H1 (cell line): ENCODE measurements around the gene ALG1. TPM values are rescaled to one million over a fixed set of nuclear protein-coding genes. Genes with fewer than 3 reads are reported as not detected.

Experiments used
- CTCF ChIA-PET: fragments of 300-600 bp; sonication (Branson Sonifier 250); formaldehyde crosslinking; loops from one replicate; lab custom pipeline; 2021; ENCODE audit not compliant: partially characterized antibody; lab: Charles Lee
- POLR2A ChIA-PET: fragments of 300-600 bp; sonication (Branson Sonifier 250); formaldehyde crosslinking; loops from one replicate; lab custom pipeline; 2021; ENCODE audit warnings: inconsistent platforms; ENCODE audit not compliant: partially characterized antibody; lab: Charles Lee
- DNase-seq, 2 experiments: peaks; one replicate each; pipeline versions ENCODE4 v3.0.0 to v3.0.0-alpha.2; 2010 to 2022; ENCODE audit warnings: low spot score in 2 of 2, low read depth in 1 of 2, mixed read lengths in 1 of 2
- FAIRE-seq: peaks from 2 replicates; lab custom pipeline; 2011; peaks lifted over from hg19 to GRCh38; lab: Jason Lieb, UNC
- H2AFZ ChIP-seq: 2 replicates; pipeline ENCODE4 v1.8.1; 2012; ENCODE audit warnings: low read length, inconsistent platforms
- H2AK5ac ChIP-seq: 2 replicates; pipeline ENCODE4 v1.6.1; 2013; ENCODE audit warnings: low read depth, low read length
- H2BK120ac ChIP-seq: replicated peaks from 2 replicates; pipeline ENCODE3; 2013; ENCODE audit warnings: low read depth, low read length, inconsistent platforms
- H2BK12ac ChIP-seq: 2 replicates; pipeline ENCODE4 v1.6.1; 2013; ENCODE audit warnings: low read depth, low read length
- H2BK15ac ChIP-seq: 2 replicates; pipeline ENCODE4 v1.6.1; 2013; ENCODE audit warnings: low read length
- H2BK20ac ChIP-seq: 2 replicates; pipeline ENCODE4 v1.6.1; 2013; ENCODE audit warnings: low read length
- H2BK5ac ChIP-seq: 2 replicates; pipeline ENCODE4 v1.6.1; 2013; ENCODE audit warnings: low read depth, low read length
- H3K14ac ChIP-seq: 2 replicates; pipeline ENCODE4 v1.6.1; 2013; ENCODE audit warnings: inconsistent platforms; ENCODE audit not compliant: insufficient read length
- H3K18ac ChIP-seq: 2 replicates; pipeline ENCODE4 v1.6.1; 2013; ENCODE audit warnings: low read length; ENCODE audit errors: extremely low read depth
- H3K23ac ChIP-seq: 2 replicates; pipeline ENCODE4 v1.6.1; 2013; ENCODE audit warnings: inconsistent platforms; ENCODE audit not compliant: insufficient read length
- H3K23me2 ChIP-seq: 2 replicates; pipeline ENCODE4 v1.6.1; 2013; ENCODE audit warnings: low read depth, low read length
- H3K27ac ChIP-seq: 2 replicates; pipeline ENCODE4 v1.6.1; 2011; ENCODE audit warnings: low read depth, low read length, inconsistent platforms
- H3K27me3 ChIP-seq, 4 experiments: replicated peaks in 1 of 4; 1 replicate in 1 of 4; 2 replicates in 3 of 4; pipeline versions ENCODE4 v1.6.1 to v1.8.1; 2011 to 2013; ENCODE audit warnings: low read length in 3 of 4, mild to moderate bottlenecking in 3 of 4, inconsistent platforms in 2 of 4, mixed read lengths in 2 of 4, moderate library complexity in 1 of 4; ENCODE audit not compliant: control insufficient read depth in 3 of 4, insufficient read depth in 3 of 4; ENCODE audit errors: extremely low read depth in 1 of 4
- H3K36me3 ChIP-seq, 4 experiments: 2 replicates each; pipeline versions ENCODE4 v1.6.1 to v1.8.1; 2011 to 2013; ENCODE audit warnings: mild to moderate bottlenecking in 4 of 4, low read length in 3 of 4, moderate library complexity in 2 of 4, control low read depth in 1 of 4, inconsistent platforms in 1 of 4; ENCODE audit not compliant: insufficient read depth in 4 of 4, control insufficient read depth in 2 of 4
- H3K4ac ChIP-seq: replicated peaks from 2 replicates; pipeline ENCODE3; 2013; ENCODE audit warnings: low read length, low read depth, mixed read lengths, inconsistent platforms; ENCODE audit not compliant: insufficient read length
- H3K4me1 ChIP-seq, 4 experiments: replicated peaks in 1 of 4; 1 replicate in 1 of 4; 2 replicates in 3 of 4; pipeline versions ENCODE4 v1.6.1 to v1.8.1; 2011 to 2013; ENCODE audit warnings: low read length in 3 of 4, inconsistent platforms in 2 of 4, mixed read lengths in 1 of 4; ENCODE audit not compliant: insufficient read depth in 4 of 4, control insufficient read depth in 3 of 4
- H3K4me2 ChIP-seq, 2 experiments: 2 replicates each; pipeline versions ENCODE4 v1.6.1 to v1.8.1; 2011 to 2013; ENCODE audit warnings: low read depth in 2 of 2, low read length in 2 of 2, control low read depth in 1 of 2, inconsistent platforms in 1 of 2, mild to moderate bottlenecking in 1 of 2; ENCODE audit not compliant: insufficient read depth in 1 of 2
- H3K4me3 ChIP-seq, 4 experiments: fragments of 200-600, 300-600 bp in 1 of 4; sonication (generic), shearing (Covaris generic), sonication (Bioruptor Twin) in 1 of 4; 2 replicates each; pipeline versions ENCODE4 v1.5.1 to v1.8.1; 2011 to 2016; ENCODE audit warnings: low read length in 4 of 4, low read depth in 3 of 4, control low read depth in 2 of 4, inconsistent platforms in 2 of 4, mild to moderate bottlenecking in 2 of 4, mixed read lengths in 1 of 4, moderate library complexity in 1 of 4; ENCODE audit not compliant: insufficient read depth in 2 of 4; ENCODE audit errors: extremely low read depth in 1 of 4
- H3K56ac ChIP-seq: replicated peaks from 2 replicates; pipeline ENCODE3; 2013; ENCODE audit warnings: low read depth, mild to moderate bottlenecking, mixed read lengths, low read length, inconsistent platforms; ENCODE audit not compliant: insufficient read length
- H3K79me1 ChIP-seq: 2 replicates; pipeline ENCODE4 v1.6.1; 2013; ENCODE audit warnings: low read depth, low read length, control low read depth
- H3K79me2 ChIP-seq, 2 experiments: 2 replicates each; pipeline versions ENCODE4 v1.6.1 to v1.8.1; 2012 to 2013; ENCODE audit warnings: low read length in 2 of 2, mild to moderate bottlenecking in 2 of 2, inconsistent platforms in 1 of 2; ENCODE audit not compliant: insufficient read depth in 2 of 2, control insufficient read depth in 1 of 2
- H3K9ac ChIP-seq, 4 experiments: replicated peaks in 1 of 4; 1 replicate in 1 of 4; 2 replicates in 3 of 4; pipeline versions ENCODE4 v1.6.1 to v1.8.1; 2011 to 2013; ENCODE audit warnings: low read depth in 3 of 4, low read length in 3 of 4, control low read depth in 2 of 4, mild to moderate bottlenecking in 2 of 4, moderate library complexity in 2 of 4, inconsistent platforms in 1 of 4; ENCODE audit errors: extremely low read depth in 1 of 4
- H3K9me3 ChIP-seq, 2 experiments: 2 replicates each; pipeline versions ENCODE4 v1.6.1 to v1.8.1; 2012 to 2013; ENCODE audit warnings: mild to moderate bottlenecking in 2 of 2, moderate library complexity in 2 of 2, control low read depth in 1 of 2, inconsistent platforms in 1 of 2, low read depth in 1 of 2, low read length in 1 of 2, mixed read lengths in 1 of 2; ENCODE audit not compliant: insufficient read depth in 2 of 2
- H4K20me1 ChIP-seq, 2 experiments: replicated peaks in 1 of 2; 2 replicates each; pipeline versions ENCODE3 to v1.8.1; 2011 to 2013; ENCODE audit warnings: inconsistent platforms in 2 of 2, low read length in 2 of 2, mild to moderate bottlenecking in 1 of 2; ENCODE audit not compliant: insufficient read depth in 2 of 2, control insufficient read depth in 1 of 2
- H4K5ac ChIP-seq: 2 replicates; pipeline ENCODE4 v1.6.1; 2013; ENCODE audit warnings: low read length, low read depth, mixed read lengths, inconsistent platforms; ENCODE audit not compliant: insufficient read length
- H4K8ac ChIP-seq: 2 replicates; pipeline ENCODE4 v1.8.0; 2013; ENCODE audit warnings: mild to moderate bottlenecking, moderate library complexity, low read length, inconsistent platforms; ENCODE audit not compliant: insufficient read depth; ENCODE audit errors: extremely low read depth
- H4K91ac ChIP-seq: replicated peaks from 2 replicates; pipeline ENCODE3; 2013; ENCODE audit warnings: low read length, mixed read lengths, inconsistent platforms; ENCODE audit not compliant: insufficient read length
- HDAC2 ChIP-seq, 2 experiments: fragments of 300-600 bp in 1 of 2; sonication (generic) in 1 of 2; IDR thresholded peaks; 2 replicates each; pipeline ENCODE4 v1.6.1; 2011 to 2012; ENCODE audit warnings: low read depth in 2 of 2, low read length in 2 of 2, mild to moderate bottlenecking in 2 of 2, moderate library complexity in 2 of 2, borderline replicate concordance in 1 of 2, inconsistent platforms in 1 of 2
- KDM1A ChIP-seq: fragments of 200-600, 300-600 bp; sonication (generic); IDR thresholded peaks from 2 replicates; pipeline ENCODE4 v1.7.1; 2016; ENCODE audit warnings: mild to moderate bottlenecking, low read length, borderline replicate concordance
- WGBS, 2 experiments: shearing (Covaris generic) in 1 of 2; methylation state at CpG; one replicate each; pipeline versions ENCODE4 v1.1.6 to v1.1.7; 2013 to 2015; ENCODE audit warnings: low lambda C conversion rate in 2 of 2, mixed read lengths in 2 of 2, inconsistent platforms in 1 of 2, low coverage in 1 of 2, missing lambda C conversion rate in 1 of 2; ENCODE audit not compliant: insufficient replicate concordance in 2 of 2, insufficient coverage in 1 of 2, insufficient read length in 1 of 2; ENCODE audit errors: extremely low coverage in 1 of 2, missing lambda C conversion rate in 1 of 2; 5-methylcytosine and 5-hydroxymethylcytosine counted together
- polyA plus RNA-seq, 7 experiments: library from polyadenylated mRNA; depleted of rRNA in 3 of 7; stranded (reverse) in 5 of 7; unstranded in 2 of 7; fragments of >200 nt in 5 of 7; fragments of 200-250 nt in 2 of 7; gene quantifications; 1 replicate in 5 of 7; 2 replicates in 1 of 7; 4 replicates in 1 of 7; pipeline versions ENCODE4 v1.2.1 to v1.2.3, GENCODE V29; 2011 to 2013; ENCODE audit warnings: missing spikeins in 2 of 7, mixed read lengths in 2 of 7
- total RNA-seq: library from RNA; stranded (reverse); fragmentation: NEBNext Ultra II Directional; extraction: Animal tissue kit (Norgen Biotek cat#: 25700); gene quantifications from 2 replicates; pipeline ENCODE4 v1.2.1, GENCODE V29; 2021

The ALG1 gene
- total and polyA plus RNA-seq, 2 of the 8 experiments (the other 6 are each of a cell fraction or from before 2014, with no cell fraction given), result 34.8 to 46.5 TPM

DNA sequence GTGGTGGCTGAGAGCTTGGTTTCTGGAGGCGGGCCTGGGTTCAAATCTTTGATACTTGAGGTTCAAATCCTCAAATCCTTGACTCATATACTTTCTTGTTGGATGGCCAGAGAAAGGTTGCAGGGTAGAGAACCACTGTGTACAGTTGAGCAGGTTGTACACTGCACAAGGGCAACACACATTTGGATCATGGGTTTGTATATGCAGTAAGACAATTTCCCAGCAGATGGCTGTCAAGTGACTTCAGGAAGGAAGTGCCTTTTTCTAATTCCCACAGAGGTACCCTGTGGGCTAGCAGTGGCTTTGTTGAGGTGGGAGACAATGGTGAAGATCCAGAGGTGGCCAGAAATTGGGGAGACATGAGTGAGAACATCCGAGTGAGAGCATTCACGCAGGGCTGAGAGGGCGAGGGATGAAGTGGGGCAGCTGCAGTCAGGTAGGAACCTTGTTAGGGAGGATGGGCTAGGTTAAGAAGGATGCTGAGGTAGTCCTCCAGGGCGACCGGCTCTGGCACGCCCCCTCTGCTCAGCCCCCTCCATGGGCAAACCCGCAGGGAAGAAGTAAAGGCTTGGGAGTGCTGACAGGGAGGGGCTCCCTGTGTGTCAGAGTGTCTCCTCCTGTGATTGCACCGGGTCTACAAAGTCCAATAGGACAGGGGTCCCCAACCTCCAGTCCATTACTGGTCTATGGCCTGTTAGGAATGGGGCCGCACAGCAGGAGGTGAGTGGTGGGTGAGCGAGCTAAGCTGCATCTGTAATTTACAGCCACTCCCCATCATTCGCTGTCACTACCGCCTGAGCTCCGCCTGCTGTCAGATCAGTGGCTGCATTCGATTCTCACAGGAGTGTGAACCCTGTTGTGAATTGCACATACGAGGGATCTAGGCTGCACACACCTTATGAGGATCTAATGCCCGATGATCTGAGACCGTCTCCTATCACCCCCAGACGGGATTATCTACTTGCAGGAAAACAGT is 8.6 kb upstream of the ALG1 start:
- DNase-seq, result no peak
- Histone ChIP-seq H4K91ac (no peak overlapping the region), H3K27ac (no peak overlapping the region), H3K4me2 (no peak overlapping the region), H2BK120ac (no peak overlapping the region), H3K27me3 (no peaks in the 10 kb centered on the region), H4K20me1 (no peaks in the 10 kb centered on the region), H3K4me1 (peaks cover 0 to 23% (median 14%) of the 10 kb centered on the region in 4 experiments; a peak in 6 of 7 replicates), H3K18ac (no peak overlapping the region), H2BK5ac (peak overlapping the region; percentile 35; the same call in 1 of the 2 replicates), H4K8ac (no peak overlapping the region), H3K23me2 (no peaks in the 10 kb centered on the region; the same call in 1 of the 2 replicates), H3K9me3 (no peaks in the 10 kb centered on the region), H2AFZ (no peak overlapping the region), H3K79me2 (no peaks in the 10 kb centered on the region), H3K79me1 (no peaks in the 10 kb centered on the region), H3K14ac (no peak overlapping the region), H2BK12ac (0 out of 2 replicates have a peak overlapping the region, but pooled peaks have one; percentile 7), H3K36me3 (no peaks in the 10 kb centered on the region), H3K4me3 (no peak overlapping the region), H3K56ac (no peak overlapping the region), H4K5ac (no peak overlapping the region), H2AK5ac (peak overlapping the region; percentile 90; the same call in 1 of the 2 replicates), H3K9ac (no peak overlapping the region; a peak in 1 of 7 replicates), H2BK15ac (0 out of 2 replicates have a peak overlapping the region, but pooled peaks have one; percentile 12), H2BK20ac (peak overlapping the region; percentile 40; the same call in 1 of the 2 replicates), H3K4ac (no peak overlapping the region), H3K23ac (no peak overlapping the region)
- ChIA-PET POLR2A (interaction anchor here (0.8 to 2.0 kb wide), 5 partner anchors 9 to 16 kb away, joined by 3 to 5 read pairs (median 4); no protein-coding TSS in a partner anchor), CTCF (interaction anchor here (0.6 to 28.8 kb wide), 3 partner anchors 9 to 37 kb away, joined by 4 to 625 read pairs (median 6); partner anchors contain the start of gene ALG1)
- FAIRE-seq, result no peak
- WGBS, 2 experiments, result 82% methylated on average over 19 of the region's 19 CpGs; no CpG with 5 or more reads in 1 of the 2 experiments
- TF ChIP-seq HDAC2 (IDR thresholded peaks at IDR 0.05; ENCODE audit: borderline replicate concordance in 1 of 2, low read depth in 2 of 2, low read length in 2 of 2) (no peak), KDM1A (0 out of 2 replicates have a peak, but pooled peaks have one; percentile 54)
